IMR-90 (cell line): ENCODE measurements around the gene SLC25A3. TPM values are rescaled to one million over a fixed set of nuclear protein-coding genes. Genes with fewer than 3 reads are reported as not detected.
A peak's percentile ranks its signal among the peaks of the same experiment; 100 is the strongest.

ENCODE experiments used
- ATAC-seq: fragments of 200-7000 bp; cut with Tn5 transposase; 2 replicates; pipeline ENCODE4 v1.9.1; 2020; ENCODE audit warnings: low read depth, mild to moderate bottlenecking, moderate library complexity
- BruUV-seq: library from RNA; stranded (reverse); fragments of 400-500 nt; replicated peaks from 2 replicates; lab custom pipeline; 2021; lab: Mats Ljungman, UMichigan
- CTCF ChIA-PET: fragments of 300-600 bp; formaldehyde crosslinking; extraction: SDS; loops from one replicate; lab custom pipeline; 2021; ENCODE audit warnings: antibody characterized with exemption; lab: Yijun Ruan, JAX
- POLR2A ChIA-PET: fragments of 300-600 bp; sonication (Branson Sonifier 250); formaldehyde crosslinking; loops from one replicate; lab custom pipeline; 2022; ENCODE audit warnings: antibody characterized with exemption; ENCODE audit not compliant: unreplicated experiment; lab: Charles Lee
- DNase-seq: peaks from one replicate; pipeline ENCODE4 v3.0.0; 2013
- H2AFZ ChIP-seq: replicated peaks from 2 replicates; pipeline ENCODE3; 2013; ENCODE audit warnings: low read length, mild to moderate bottlenecking; ENCODE audit not compliant: poor library complexity
- H2AK5ac ChIP-seq: 2 replicates; pipeline ENCODE4 v1.6.1; 2013; ENCODE audit warnings: low read depth, low read length, inconsistent platforms
- H2AK9ac ChIP-seq: replicated peaks from 2 replicates; pipeline ENCODE3; 2013; ENCODE audit warnings: mild to moderate bottlenecking, low read depth, low read length, moderate library complexity; ENCODE audit not compliant: poor library complexity
- H2BK120ac ChIP-seq: 2 replicates; pipeline ENCODE4 v1.6.1; 2013; ENCODE audit warnings: low read depth, low read length, inconsistent platforms
- H2BK15ac ChIP-seq: 3 replicates; pipeline ENCODE4 v1.6.1; 2013; ENCODE audit warnings: low read depth, low read length, inconsistent platforms
- H2BK20ac ChIP-seq: 2 replicates; pipeline ENCODE4 v1.6.1; 2013; ENCODE audit warnings: low read depth, mild to moderate bottlenecking, inconsistent platforms, low read length, moderate library complexity
- H2BK5ac ChIP-seq: 2 replicates; pipeline ENCODE4 v1.6.1; 2013; ENCODE audit warnings: mild to moderate bottlenecking, low read depth, low read length, inconsistent platforms; ENCODE audit not compliant: poor library complexity, severe bottlenecking
- H3K14ac ChIP-seq: replicated peaks from 2 replicates; pipeline ENCODE4 v1.6.1; 2013; ENCODE audit warnings: low read depth, low read length, inconsistent platforms
- H3K18ac ChIP-seq: 2 replicates; pipeline ENCODE4 v1.6.1; 2013; ENCODE audit warnings: low read depth, low read length, control low read depth
- H3K23ac ChIP-seq: 2 replicates; pipeline ENCODE4 v1.6.1; 2013; ENCODE audit warnings: low read depth, low read length, inconsistent platforms
- H3K27ac ChIP-seq: 2 replicates; pipeline ENCODE4 v1.5.1; 2013; ENCODE audit warnings: mild to moderate bottlenecking, control low read depth, low read length; ENCODE audit not compliant: insufficient read depth
- H3K27me3 ChIP-seq: 2 replicates; pipeline ENCODE4 v1.6.1; 2013; ENCODE audit warnings: low read length; ENCODE audit not compliant: control insufficient read depth, insufficient read depth
- H3K36me3 ChIP-seq: 2 replicates; pipeline ENCODE4 v1.6.1; 2013; ENCODE audit warnings: low read length, mixed read lengths; ENCODE audit not compliant: control insufficient read depth, insufficient read depth
- H3K4ac ChIP-seq: 2 replicates; pipeline ENCODE4 v1.6.1; 2013; ENCODE audit warnings: low read depth, low read length, inconsistent platforms
- H3K4me1 ChIP-seq: 2 replicates; pipeline ENCODE4 v1.6.1; 2013; ENCODE audit warnings: low read length, mixed read lengths; ENCODE audit not compliant: control insufficient read depth, insufficient read depth
- H3K4me2 ChIP-seq: 2 replicates; pipeline ENCODE4 v1.6.1; 2013; ENCODE audit warnings: low read depth, mild to moderate bottlenecking, control low read depth, low read length, moderate library complexity
- H3K4me3 ChIP-seq: 2 replicates; pipeline ENCODE4 v1.5.1; 2013; ENCODE audit warnings: low read depth, mild to moderate bottlenecking, control low read depth, low read length, moderate library complexity; ENCODE audit not compliant: insufficient read depth
- H3K56ac ChIP-seq: 2 replicates; pipeline ENCODE4 v1.6.1; 2013; ENCODE audit warnings: low read length, inconsistent platforms; ENCODE audit not compliant: insufficient read depth; ENCODE audit errors: extremely low read depth
- H3K79me1 ChIP-seq, 2 experiments: 2 replicates each; pipeline ENCODE4 v1.6.1; 2013; ENCODE audit warnings: low read length in 2 of 2, inconsistent platforms in 1 of 2, low read depth in 1 of 2
- H3K9ac ChIP-seq: 2 replicates; pipeline ENCODE4 v1.6.1; 2013; ENCODE audit warnings: low read depth, low read length, control low read depth
- H3K9me1 ChIP-seq: 2 replicates; pipeline ENCODE4 v1.6.1; 2013; ENCODE audit warnings: low read length, inconsistent platforms; ENCODE audit not compliant: insufficient read depth
- H3K9me3 ChIP-seq: 2 replicates; pipeline ENCODE4 v1.6.1; 2013; ENCODE audit warnings: low read length; ENCODE audit not compliant: control insufficient read depth, insufficient read depth
- H4K20me1 ChIP-seq: 2 replicates; pipeline ENCODE4 v1.6.1; 2013; ENCODE audit warnings: low read length, inconsistent platforms; ENCODE audit not compliant: insufficient read depth
- H4K5ac ChIP-seq: 2 replicates; pipeline ENCODE4 v1.6.1; 2013; ENCODE audit warnings: mild to moderate bottlenecking, low read depth, low read length, control low read depth
- H4K8ac ChIP-seq, 2 experiments: 2 replicates each; pipeline ENCODE4 v1.6.1; 2013; ENCODE audit warnings: low read depth in 2 of 2, low read length in 2 of 2, control low read depth in 1 of 2, inconsistent platforms in 1 of 2
- H4K91ac ChIP-seq: 2 replicates; pipeline ENCODE4 v1.6.1; 2013; ENCODE audit warnings: low read depth, low read length, inconsistent platforms; ENCODE audit not compliant: insufficient read depth
- CEBPB ChIP-seq: IDR thresholded peaks from 2 replicates; pipeline ENCODE4 v1.6.1; 2012; ENCODE audit warnings: low read depth, low read length, improper control_type of control experiment
- MAZ ChIP-seq: IDR thresholded peaks from 2 replicates; pipeline ENCODE4 v1.6.1; 2012; ENCODE audit warnings: low read depth, mild to moderate bottlenecking, low read length, improper control_type of control experiment, moderate library complexity, borderline replicate concordance
- WGBS, 2 experiments: methylation state at CpG; one replicate each; pipeline versions ENCODE4 v1.1.5 to v1.1.7; 2013; ENCODE audit warnings: missing lambda C conversion rate in 2 of 2; ENCODE audit not compliant: insufficient read length in 1 of 2; ENCODE audit errors: extremely low coverage in 2 of 2; 5-methylcytosine and 5-hydroxymethylcytosine counted together
- dilution Hi-C: fragments of 300-500 bp; cut with HindIII; formaldehyde crosslinking; loops from one replicate; pipeline ENCODE4 v1.14.3; 2018; ENCODE audit warnings: low sequenced_read_pairs; ENCODE audit not compliant: unreplicated experiment
- in situ Hi-C: fragments of 300-500 bp; cut with MboI; formaldehyde crosslinking; loops from 3 replicates; pipeline ENCODE4 v1.14.3; 2019; ENCODE audit warnings: low sequenced_read_pairs, inconsistent platforms, mixed read lengths
- intact Hi-C: fragments of 100-400 bp; cut with micrococcal nuclease; formaldehyde crosslinking; loops from 2 replicates; pipeline ENCODE4 v1.10.0; 2022
- polyA plus RNA-seq, 3 experiments: library from polyadenylated mRNA; depleted of rRNA; stranded (reverse); fragments of >200 nt; gene quantifications; 2 replicates each; pipeline ENCODE4 v1.2.3, GENCODE V29; 2012; ENCODE audit warnings: low replicate concordance in 1 of 3
- total RNA-seq: library from RNA; depleted of rRNA; stranded (reverse); fragments of >200 nt; gene quantifications from 2 replicates; pipeline ENCODE4 v1.2.3, GENCODE V29; 2012

The SLC25A3 gene
- total and polyA plus RNA-seq, 2 of the 4 experiments (the other 2 are of a cell fraction): 657 to 861 TPM

DNA sequence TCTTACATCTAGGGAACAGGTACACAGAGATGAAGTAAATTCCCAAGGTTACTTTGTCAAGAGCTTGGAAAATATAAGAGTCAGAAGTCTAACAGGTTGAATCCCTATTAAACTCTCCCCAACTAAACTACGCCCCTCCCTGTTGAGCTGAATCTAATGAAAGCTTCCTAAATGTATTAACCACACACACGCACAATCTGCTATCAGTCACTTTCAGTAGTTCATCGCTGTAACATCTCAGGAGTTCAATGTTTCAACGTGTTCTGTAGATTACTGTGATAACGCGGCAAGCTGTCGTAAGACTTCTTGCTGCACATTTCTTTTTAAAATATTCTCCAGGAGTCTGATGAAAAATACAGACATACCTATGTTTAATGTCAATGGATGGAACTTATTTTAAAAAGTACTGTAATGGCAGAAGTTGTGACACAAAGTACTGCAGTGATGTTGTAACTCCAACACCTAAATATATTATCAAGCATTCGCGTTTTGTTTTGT lies 612 bp upstream of the SLC25A3 start:
- Histone ChIP-seq H3K9me3 (no peaks in the 10 kb centered on the region), H3K27me3 (no peaks in the 10 kb centered on the region), H3K9me1 (peaks cover 8% of the 10 kb centered on the region), H3K27ac (peak overlapping the region; percentile 65), H4K8ac (peak overlapping the region; percentile 79 to 98), H2AK9ac (peak overlapping the region; percentile 76), H3K79me1 (peaks cover 0 to 19% of the 10 kb centered on the region in 2 experiments; a peak in 2 of 4 replicates), H4K20me1 (peaks cover 38% of the 10 kb centered on the region), H3K4me3 (peak overlapping the region; percentile 60), H2AFZ (peak overlapping the region; percentile 89), H2AK5ac (peak overlapping the region; percentile 72; the same call in 1 of the 2 replicates), H3K4ac (peak overlapping the region; percentile 91), H3K36me3 (peaks cover 17% of the 10 kb centered on the region), H3K4me2 (peak overlapping the region; percentile 87), H4K91ac (peak overlapping the region; percentile 70), H2BK20ac (no peak overlapping the region; the same call in 1 of the 2 replicates), H2BK120ac (0 out of 2 replicates have a peak overlapping the region, but pooled peaks have one; percentile 59), H3K9ac (peak overlapping the region; percentile 79), H2BK15ac (0 out of 3 replicates have a peak overlapping the region, but pooled peaks have one; percentile 2), H3K56ac (peak overlapping the region; percentile 94), H3K14ac (peak overlapping the region; percentile 99), H3K18ac (peak overlapping the region; percentile 68; the same call in 1 of the 2 replicates), H3K4me1 (peaks cover 5% of the 10 kb centered on the region), H2BK5ac (peak overlapping the region; percentile 86), H3K23ac (peak overlapping the region; percentile 95), H4K5ac (peak overlapping the region; percentile 91)
- ChIA-PET POLR2A (interaction anchor here (0.5 to 0.8 kb wide), 6 partner anchors 12 to 154 kb away, joined by 3 to 5 read pairs (median 4); no protein-coding TSS in a partner anchor), CTCF (interaction anchor here (0.9 to 4.0 kb wide), 2 partner anchors 13 to 27 kb away, joined by 4 to 14 read pairs; no protein-coding TSS in a partner anchor)
- intact Hi-C loops (loop anchor here (1.0 to 5.0 kb wide), 4 partner anchors 52 to 91 kb away; partner anchors contain the start of genes APAF1 and TMPO), dilution Hi-C loops (no loop called here), in situ Hi-C loops (no loop called here)
- TF ChIP-seq MAZ (no peak), CEBPB (peak; percentile 77)
- DNase-seq: no peak
- no peak for ATAC-seq
- no TSS peak for BruUV-seq
- WGBS, 2 experiments: 44% methylated on average over 2 of the region's 9 CpGs; no CpG with 5 or more reads in 1 of the 2 experiments
